NCI-H446 treated with DMSO at 0.1 percent for 48 hours (cell line): ENCODE results near the gene MDC1.

Experiments used
- DNase-seq: peaks from one replicate; lab custom pipeline; 2025; lab: John Stamatoyannopoulos, UW

The MDC1 gene

DNA sequence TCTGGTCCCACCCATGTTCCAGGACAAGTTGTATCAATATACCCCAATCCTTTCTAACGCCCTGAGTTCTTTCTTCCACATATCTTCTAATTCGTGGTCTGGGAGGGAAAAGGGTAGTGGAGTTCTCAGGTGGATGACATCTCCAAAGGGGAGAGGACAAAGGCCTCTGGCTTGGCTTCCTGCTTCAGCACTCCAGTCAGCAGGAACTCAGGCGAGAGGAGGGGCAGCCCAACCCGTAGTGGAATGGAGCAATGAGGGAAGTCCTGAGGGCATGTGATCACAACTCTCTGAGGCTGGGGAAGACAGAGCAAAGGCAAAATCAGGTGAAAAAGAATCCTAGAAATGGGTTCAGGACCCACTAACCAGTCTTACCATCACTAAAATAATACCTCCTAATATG is 16.7 kb downstream of the MDC1 start:
- no peak for DNase-seq

DNA sequence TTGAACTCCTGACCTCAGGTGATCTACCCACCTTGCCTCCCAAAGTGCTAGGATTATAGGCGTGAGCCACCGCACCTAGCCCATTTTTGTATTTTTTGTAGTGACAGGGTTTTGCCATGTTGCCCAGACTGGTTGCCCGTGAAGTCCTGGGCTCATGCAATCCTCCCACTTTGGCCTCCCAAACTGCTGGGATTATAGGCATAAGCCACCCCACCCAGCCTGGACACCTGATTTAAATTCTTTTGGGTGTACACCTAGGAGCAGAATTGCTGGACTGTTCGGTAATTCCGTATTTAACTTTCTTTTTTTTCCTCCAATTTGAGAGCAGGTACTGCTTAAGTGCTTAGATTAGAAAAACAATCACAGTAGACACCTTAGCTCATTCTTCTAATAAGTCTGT is 20.6 kb downstream of the MDC1 start:
- DNase-seq, result no peak

DNA sequence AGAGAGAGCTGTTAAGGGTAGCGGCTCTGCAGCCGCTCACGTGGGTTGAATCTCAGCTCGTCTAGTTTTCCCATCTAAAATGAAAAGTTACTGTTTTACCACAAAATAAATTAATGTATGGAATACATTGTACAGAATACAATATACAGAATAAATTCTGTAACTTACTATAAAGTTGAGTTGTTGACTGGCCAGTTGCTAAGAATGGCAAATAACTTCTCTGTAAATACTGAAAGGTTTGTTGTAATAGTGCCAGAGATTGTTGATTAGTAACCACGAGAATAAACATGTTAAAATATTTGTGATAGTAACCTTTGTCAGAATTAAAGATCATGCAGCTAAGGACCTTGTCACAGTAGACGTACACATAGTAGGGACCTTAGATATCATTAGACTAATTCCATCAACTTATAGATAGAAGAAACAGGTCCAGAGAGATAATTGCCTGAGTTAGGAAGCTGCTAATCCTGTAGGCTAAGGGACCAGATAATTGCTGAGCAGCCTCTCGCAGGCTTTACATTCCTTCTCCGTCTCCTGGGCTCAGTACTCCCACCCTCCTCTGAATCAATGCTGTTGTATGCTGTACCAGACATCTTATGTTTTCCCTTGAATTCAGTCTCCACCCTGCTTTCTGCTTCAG is 25.8 kb downstream of the MDC1 start:
- no peak for DNase-seq

- peak; percentile 69 for DNase-seq
These were observed 26.5 kb downstream of the MDC1 start, which contains the start of gene NRM for GRCh38 chr6:30690403-30691207. Gene NRM (minus strand): TSS chr6:30690984. CDS start chr6:30690974, 10 bp downstream.

GRCh38 chr6:30689985-30690384 is 27.1 kb downstream of the MDC1 start:
- DNase-seq, result no peak

DNA sequence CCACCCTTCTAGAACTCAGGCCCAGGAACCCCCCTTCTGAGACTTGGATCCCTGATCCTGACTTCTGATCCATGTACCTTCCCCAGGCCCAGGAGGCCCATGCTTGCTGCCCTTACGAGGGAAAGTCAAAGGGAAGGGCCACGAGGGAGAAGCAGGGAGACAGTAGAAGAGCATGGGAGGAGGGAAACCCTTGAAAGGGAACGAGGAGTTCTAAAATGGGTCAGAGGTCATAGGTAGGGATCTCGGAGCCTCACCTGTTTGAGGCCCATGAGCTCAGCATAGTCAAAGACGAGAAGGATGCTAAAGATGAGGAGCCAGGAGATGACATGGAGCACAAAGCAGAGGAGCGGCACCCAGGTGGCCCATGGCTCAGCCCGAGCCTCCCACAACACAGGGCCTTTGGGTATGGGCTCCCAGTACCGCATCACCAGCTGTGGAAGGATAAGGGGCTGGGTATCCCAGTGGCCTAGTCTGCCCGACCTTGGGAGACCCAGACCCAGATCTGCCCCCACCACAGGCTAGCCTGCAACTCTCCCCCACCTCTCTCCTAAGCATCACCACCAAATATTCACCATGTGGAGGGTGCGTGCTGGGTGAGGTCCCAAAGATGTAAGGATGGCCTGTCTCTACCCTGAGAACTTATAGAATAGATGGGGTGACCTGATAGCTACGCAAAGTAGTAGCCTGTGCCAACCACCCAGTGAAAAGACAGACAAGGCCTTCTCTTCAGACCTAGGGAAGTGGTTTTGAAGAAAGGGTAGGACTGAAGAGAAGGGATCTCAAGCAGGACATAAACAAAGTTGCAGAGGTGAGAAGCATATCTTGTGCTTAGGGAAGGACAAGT is 27.8 kb downstream of the MDC1 start:
- DNase-seq, result no peak

- no peak for DNase-seq
These were observed 28.5 kb downstream of the MDC1 start for GRCh38 chr6:30688569-30688968.

- no peak for DNase-seq
These were observed 29.2 kb downstream of the MDC1 start for GRCh38 chr6:30687659-30688431.

DNA sequence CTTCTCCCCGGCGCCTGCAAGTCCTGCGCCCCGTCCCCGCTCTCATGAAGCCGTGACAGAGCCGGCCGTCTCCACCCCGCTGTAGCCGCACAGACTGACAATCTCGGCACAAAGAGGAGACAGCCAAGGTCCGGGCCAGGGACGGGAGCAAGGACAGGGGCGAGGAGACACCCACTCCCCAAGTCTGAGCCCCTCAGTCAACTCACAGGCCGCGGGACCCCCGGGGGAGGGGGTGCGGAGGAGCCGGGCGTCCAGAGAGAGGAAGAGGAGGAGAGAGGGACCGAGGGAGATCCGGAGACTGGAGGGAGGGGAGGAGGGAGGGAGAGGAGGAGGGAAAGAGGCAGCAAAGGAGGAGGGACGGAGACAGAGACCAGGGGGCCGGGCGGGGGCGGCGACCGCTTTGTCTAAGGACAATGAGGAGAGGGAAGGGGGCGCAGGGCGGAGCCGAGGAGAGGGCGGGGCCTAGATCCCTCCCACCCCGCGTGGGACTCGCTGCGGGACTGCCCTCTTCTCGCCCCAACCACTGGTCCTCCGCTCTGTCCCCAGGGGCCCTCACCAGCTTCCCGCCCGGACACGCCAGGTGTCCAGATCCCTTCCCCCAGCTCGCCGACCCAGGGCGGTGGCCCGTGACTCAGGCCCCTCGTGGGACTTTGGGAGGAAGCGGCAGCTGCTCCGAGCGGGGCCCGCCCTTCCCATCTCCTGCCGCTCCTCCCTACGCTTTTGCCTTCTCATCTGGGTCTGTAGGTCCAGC is 30.0 kb downstream of the MDC1 start:
- peak; percentile 56 for DNase-seq

DNA sequence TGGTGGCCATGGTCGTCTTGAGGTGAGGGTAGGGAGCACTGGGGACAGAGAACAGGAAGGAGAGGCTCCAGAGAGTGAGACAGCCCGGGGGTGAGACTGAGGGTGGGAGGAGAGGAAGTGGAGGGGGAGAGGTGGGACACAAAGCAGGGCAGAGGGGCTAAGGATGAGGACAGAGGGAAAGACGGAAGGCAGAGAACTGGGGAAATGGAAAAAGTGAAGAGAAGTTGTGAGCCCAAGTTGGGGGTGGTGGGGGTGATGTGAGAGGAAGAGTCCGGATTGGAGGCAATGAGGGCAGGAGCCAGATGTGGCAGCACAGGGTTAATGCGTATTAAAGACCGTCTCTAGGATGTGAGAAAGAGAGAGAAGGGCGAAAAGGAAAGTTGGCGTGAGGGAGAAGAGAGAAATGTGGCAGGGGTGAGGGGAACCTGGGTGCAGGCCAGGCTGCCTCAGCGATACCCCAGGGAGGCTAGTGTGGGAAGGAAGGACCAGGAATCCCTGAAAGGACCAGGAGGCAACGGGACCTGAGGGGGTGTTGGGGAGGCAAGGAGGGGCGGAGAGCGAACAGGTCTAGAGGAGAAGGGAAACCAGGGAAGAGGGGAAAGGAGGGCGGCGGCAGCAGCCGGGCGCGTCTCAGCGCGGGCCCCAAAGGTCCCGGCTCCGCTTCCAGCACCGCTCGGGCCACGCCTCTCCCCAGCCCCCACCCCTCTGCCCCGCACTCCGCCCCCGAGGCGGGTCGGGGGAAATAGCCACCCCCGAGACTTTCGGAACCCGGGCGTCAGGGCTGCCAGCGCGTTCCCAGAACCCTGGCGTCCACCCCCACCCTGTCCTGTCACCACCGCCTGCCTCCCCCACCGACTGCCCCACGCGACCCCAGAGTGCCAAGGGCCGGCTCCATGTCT is 30.8 kb downstream of the MDC1 start, which contains the start of gene PPP1R18:
TSS of gene PPP1R18 (minus strand) at position 637 of the 899 bp plus-strand sequence. CDS start at position 10, 627 bp downstream.
- DNase-seq, result no peak

- DNase-seq, result no peak
These were observed 31.7 kb downstream of the MDC1 start for GRCh38 chr6:30685157-30686008.

- no peak for DNase-seq
These were observed 32.5 kb downstream of the MDC1 start for GRCh38 chr6:30684386-30685156.

DNA sequence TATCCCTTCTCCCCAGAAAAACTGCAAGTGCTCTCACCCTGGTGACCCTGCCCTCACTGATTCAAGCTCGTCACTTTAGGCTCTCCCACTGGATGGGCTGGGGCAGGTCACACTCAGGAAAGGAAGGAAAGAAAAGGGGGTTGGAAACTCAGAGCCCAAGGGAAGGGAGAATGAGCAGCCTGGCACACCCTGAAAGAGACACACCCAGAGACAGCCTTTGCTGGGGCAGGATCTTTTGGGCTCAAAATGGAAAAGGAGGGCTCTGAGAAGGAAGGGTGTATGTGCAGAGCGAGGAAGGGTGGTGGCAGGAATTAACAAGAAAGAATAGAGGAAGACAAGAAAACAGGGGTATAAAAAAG is 33.1 kb downstream of the MDC1 start:
- no peak for DNase-seq

DNA sequence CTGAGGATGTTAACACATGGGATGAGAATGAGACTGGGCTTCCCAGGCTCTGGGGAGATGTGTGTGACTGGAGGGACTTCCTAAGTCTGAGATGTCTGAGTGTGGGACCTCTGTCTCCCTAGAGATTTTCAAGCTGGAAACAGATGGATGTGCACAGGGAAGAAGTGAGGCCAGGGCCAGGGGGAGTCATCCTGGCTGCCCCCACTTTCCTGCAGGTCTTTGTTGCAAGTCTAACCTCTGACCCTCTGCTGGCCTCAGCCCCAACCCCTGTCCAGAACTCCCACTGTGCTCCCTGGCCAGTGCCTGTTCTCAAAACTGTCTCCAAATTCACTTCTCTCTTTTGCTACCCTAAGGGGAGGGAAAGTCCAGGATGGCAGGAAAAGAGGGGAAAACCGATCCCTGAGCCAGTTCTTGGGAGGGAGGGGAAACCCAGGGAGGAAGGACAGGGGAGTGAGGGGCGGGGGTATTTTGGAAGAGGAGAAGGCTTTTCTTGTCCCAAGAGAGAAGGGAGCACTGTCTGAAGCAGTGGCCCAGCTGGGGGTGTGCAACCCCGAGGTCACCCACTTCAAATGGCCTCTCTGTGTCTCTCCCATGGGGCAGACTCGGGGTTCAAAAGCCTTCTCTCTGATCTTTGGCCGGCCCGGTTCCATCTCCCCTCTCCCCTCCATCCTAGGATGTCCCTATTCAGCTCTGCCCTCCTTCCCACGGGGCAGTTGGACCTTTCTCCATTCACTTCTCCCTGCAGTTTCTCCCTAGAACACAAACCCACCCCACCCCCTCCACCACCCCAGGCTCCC is 33.7 kb downstream of the MDC1 start:
- DNase-seq, result no peak

DNA sequence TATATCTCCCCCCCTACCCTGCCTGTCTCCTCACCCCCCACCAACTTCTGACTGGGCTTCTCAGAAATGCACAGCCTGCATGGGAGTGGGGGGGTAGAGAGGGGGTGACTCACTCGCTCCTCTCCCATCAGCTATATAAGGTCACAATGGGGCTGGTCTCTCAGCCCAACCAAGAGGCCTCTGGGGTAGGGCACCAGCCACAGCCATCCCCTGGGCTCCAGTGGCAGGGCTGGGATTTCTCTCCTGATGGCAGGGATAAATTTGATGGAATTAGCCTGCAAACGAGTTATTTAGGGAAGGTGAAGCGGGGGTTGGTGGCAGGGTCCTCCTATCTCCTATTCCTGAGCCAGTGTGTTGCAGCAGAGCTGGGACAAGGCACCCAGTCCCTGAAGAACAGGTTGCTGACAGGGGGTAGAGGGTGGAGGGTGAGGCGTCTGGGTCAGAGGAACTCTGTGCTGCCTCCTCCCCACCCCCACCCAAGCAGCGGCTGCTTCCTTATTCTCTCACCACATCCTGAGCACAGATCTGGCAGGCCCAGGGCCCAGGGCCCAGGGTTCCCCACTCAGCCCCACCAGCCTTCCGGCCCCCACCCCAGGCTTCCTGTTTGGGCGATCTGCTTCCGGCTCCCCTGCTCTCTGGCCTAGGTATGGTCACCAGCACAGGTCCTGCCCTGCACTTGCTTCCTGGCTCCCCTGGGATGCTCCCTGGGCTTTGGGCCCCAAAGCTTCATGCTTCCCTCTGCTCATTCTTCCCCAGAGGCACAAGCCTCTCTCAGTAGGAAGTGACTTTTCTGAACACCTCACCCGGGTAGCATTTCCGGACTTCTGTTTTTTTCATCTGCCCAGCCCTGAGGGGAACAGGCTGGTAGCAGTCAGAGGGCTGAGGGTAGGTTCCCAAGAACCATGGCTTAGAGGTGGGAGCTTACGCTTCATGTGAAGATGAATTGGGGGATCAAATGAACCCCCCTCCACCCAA is 34.7 kb downstream of the MDC1 start:
- DNase-seq, result no peak

DNA sequence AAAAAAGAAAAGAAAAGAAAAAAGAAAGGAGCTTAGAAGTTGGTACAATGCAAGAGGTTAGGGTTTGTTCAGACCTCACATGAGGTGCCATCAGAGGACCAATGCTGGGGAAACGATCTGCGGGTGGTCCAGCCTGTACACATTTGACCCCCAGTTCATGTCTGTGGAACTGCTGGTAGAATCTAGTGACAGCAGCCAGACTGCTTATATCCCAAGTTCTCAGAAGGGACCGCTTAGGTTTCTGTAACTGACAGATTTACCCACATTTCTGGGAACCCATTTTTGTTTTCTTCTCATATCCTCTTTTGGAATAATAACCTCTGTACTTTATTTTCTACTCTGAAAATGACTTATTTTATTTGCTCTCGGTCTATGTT is 35.3 kb downstream of the MDC1 start:
- no peak for DNase-seq
